Measurements from ENCODE around the gene BCKDHB.

DNA sequence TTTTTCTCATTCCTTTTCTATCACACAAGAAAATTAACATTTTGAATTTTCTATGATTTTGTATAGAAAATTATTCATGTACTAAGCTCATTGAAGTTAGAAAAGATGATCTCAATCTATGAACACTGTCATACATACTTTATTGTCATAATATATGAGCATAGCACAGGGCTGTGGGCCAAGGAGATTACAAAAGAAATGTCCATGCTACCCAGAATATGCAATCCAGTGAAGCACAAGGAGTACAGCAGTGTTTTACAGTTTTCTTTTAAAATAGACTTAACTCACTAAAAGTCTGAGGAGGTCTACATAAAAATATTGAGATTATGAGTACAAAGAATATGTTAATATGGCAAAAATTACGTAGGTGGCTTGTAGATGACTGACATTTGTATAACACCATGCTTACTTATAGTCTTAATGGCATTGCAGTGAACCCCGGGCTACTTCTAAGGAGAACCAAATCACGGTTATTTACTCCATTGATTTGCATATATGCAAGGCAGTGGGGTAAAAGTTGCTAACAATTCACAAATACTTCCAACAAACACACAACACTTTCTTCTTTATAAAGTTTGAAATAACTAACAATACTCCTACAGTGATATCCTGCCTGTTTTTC is 257.1 kb downstream of the BCKDHB start:
- TF ChIP-seq, protein P1, sequence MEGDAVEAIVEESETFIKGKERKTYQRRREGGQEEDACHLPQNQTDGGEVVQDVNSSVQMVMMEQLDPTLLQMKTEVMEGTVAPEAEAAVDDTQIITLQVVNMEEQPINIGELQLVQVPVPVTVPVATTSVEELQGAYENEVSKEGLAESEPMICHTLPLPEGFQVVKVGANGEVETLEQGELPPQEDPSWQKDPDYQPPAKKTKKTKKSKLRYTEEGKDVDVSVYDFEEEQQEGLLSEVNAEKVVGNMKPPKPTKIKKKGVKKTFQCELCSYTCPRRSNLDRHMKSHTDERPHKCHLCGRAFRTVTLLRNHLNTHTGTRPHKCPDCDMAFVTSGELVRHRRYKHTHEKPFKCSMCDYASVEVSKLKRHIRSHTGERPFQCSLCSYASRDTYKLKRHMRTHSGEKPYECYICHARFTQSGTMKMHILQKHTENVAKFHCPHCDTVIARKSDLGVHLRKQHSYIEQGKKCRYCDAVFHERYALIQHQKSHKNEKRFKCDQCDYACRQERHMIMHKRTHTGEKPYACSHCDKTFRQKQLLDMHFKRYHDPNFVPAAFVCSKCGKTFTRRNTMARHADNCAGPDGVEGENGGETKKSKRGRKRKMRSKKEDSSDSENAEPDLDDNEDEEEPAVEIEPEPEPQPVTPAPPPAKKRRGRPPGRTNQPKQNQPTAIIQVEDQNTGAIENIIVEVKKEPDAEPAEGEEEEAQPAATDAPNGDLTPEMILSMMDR (IDR thresholded peaks at IDR 0.05; ENCODE audit: low read depth, low read length, poor library complexity, severe bottlenecking): no peak
- no peak for TF ChIP-seq EZH2phosphoT487 (IDR thresholded peaks at IDR 0.05; ENCODE audit: borderline replicate concordance, low read length)

Data from DOHH2 (cell line).